IMR-90 (cell line): Measurements from ENCODE around the gene ABHD10. TPM values are rescaled to one million over a fixed set of nuclear protein-coding genes. Genes with fewer than 3 reads are reported as not detected.
A peak's percentile ranks its signal among the peaks of the same experiment; 100 is the strongest.

Source experiments
- ATAC-seq: fragments of 200-7000 bp; cut with Tn5 transposase; 2 replicates; pipeline ENCODE4 v1.9.1; 2020; ENCODE audit warnings: low read depth, mild to moderate bottlenecking, moderate library complexity
- BruUV-seq: library from RNA; stranded (reverse); fragments of 400-500 nt; replicated peaks from 2 replicates; lab custom pipeline; 2021; lab: Mats Ljungman, UMichigan
- CTCF ChIA-PET: fragments of 300-600 bp; formaldehyde crosslinking; extraction: SDS; loops from one replicate; lab custom pipeline; 2021; ENCODE audit warnings: antibody characterized with exemption; lab: Yijun Ruan, JAX
- POLR2A ChIA-PET: fragments of 300-600 bp; sonication (Branson Sonifier 250); formaldehyde crosslinking; loops from one replicate; lab custom pipeline; 2022; ENCODE audit warnings: antibody characterized with exemption; ENCODE audit not compliant: unreplicated experiment; lab: Charles Lee
- DNase-seq: peaks from one replicate; pipeline ENCODE4 v3.0.0; 2013
- H2AFZ ChIP-seq: replicated peaks from 2 replicates; pipeline ENCODE3; 2013; ENCODE audit warnings: low read length, mild to moderate bottlenecking; ENCODE audit not compliant: poor library complexity
- H2AK5ac ChIP-seq: 2 replicates; pipeline ENCODE4 v1.6.1; 2013; ENCODE audit warnings: low read depth, low read length, inconsistent platforms
- H2AK9ac ChIP-seq: replicated peaks from 2 replicates; pipeline ENCODE3; 2013; ENCODE audit warnings: mild to moderate bottlenecking, low read depth, low read length, moderate library complexity; ENCODE audit not compliant: poor library complexity
- H2BK120ac ChIP-seq: 2 replicates; pipeline ENCODE4 v1.6.1; 2013; ENCODE audit warnings: low read depth, low read length, inconsistent platforms
- H2BK15ac ChIP-seq: 3 replicates; pipeline ENCODE4 v1.6.1; 2013; ENCODE audit warnings: low read depth, low read length, inconsistent platforms
- H2BK20ac ChIP-seq: 2 replicates; pipeline ENCODE4 v1.6.1; 2013; ENCODE audit warnings: low read depth, mild to moderate bottlenecking, inconsistent platforms, low read length, moderate library complexity
- H2BK5ac ChIP-seq: 2 replicates; pipeline ENCODE4 v1.6.1; 2013; ENCODE audit warnings: mild to moderate bottlenecking, low read depth, low read length, inconsistent platforms; ENCODE audit not compliant: poor library complexity, severe bottlenecking
- H3K14ac ChIP-seq: replicated peaks from 2 replicates; pipeline ENCODE4 v1.6.1; 2013; ENCODE audit warnings: low read depth, low read length, inconsistent platforms
- H3K18ac ChIP-seq: 2 replicates; pipeline ENCODE4 v1.6.1; 2013; ENCODE audit warnings: low read depth, low read length, control low read depth
- H3K23ac ChIP-seq: 2 replicates; pipeline ENCODE4 v1.6.1; 2013; ENCODE audit warnings: low read depth, low read length, inconsistent platforms
- H3K27ac ChIP-seq: 2 replicates; pipeline ENCODE4 v1.5.1; 2013; ENCODE audit warnings: mild to moderate bottlenecking, control low read depth, low read length; ENCODE audit not compliant: insufficient read depth
- H3K27me3 ChIP-seq: 2 replicates; pipeline ENCODE4 v1.6.1; 2013; ENCODE audit warnings: low read length; ENCODE audit not compliant: control insufficient read depth, insufficient read depth
- H3K36me3 ChIP-seq: 2 replicates; pipeline ENCODE4 v1.6.1; 2013; ENCODE audit warnings: low read length, mixed read lengths; ENCODE audit not compliant: control insufficient read depth, insufficient read depth
- H3K4ac ChIP-seq: 2 replicates; pipeline ENCODE4 v1.6.1; 2013; ENCODE audit warnings: low read depth, low read length, inconsistent platforms
- H3K4me1 ChIP-seq: 2 replicates; pipeline ENCODE4 v1.6.1; 2013; ENCODE audit warnings: low read length, mixed read lengths; ENCODE audit not compliant: control insufficient read depth, insufficient read depth
- H3K4me2 ChIP-seq: 2 replicates; pipeline ENCODE4 v1.6.1; 2013; ENCODE audit warnings: low read depth, mild to moderate bottlenecking, control low read depth, low read length, moderate library complexity
- H3K4me3 ChIP-seq: 2 replicates; pipeline ENCODE4 v1.5.1; 2013; ENCODE audit warnings: low read depth, mild to moderate bottlenecking, control low read depth, low read length, moderate library complexity; ENCODE audit not compliant: insufficient read depth
- H3K56ac ChIP-seq: 2 replicates; pipeline ENCODE4 v1.6.1; 2013; ENCODE audit warnings: low read length, inconsistent platforms; ENCODE audit not compliant: insufficient read depth; ENCODE audit errors: extremely low read depth
- H3K79me1 ChIP-seq, 2 experiments: 2 replicates each; pipeline ENCODE4 v1.6.1; 2013; ENCODE audit warnings: low read length in 2 of 2, inconsistent platforms in 1 of 2, low read depth in 1 of 2
- H3K9ac ChIP-seq: 2 replicates; pipeline ENCODE4 v1.6.1; 2013; ENCODE audit warnings: low read depth, low read length, control low read depth
- H3K9me1 ChIP-seq: 2 replicates; pipeline ENCODE4 v1.6.1; 2013; ENCODE audit warnings: low read length, inconsistent platforms; ENCODE audit not compliant: insufficient read depth
- H3K9me3 ChIP-seq: 2 replicates; pipeline ENCODE4 v1.6.1; 2013; ENCODE audit warnings: low read length; ENCODE audit not compliant: control insufficient read depth, insufficient read depth
- H4K20me1 ChIP-seq: 2 replicates; pipeline ENCODE4 v1.6.1; 2013; ENCODE audit warnings: low read length, inconsistent platforms; ENCODE audit not compliant: insufficient read depth
- H4K5ac ChIP-seq: 2 replicates; pipeline ENCODE4 v1.6.1; 2013; ENCODE audit warnings: mild to moderate bottlenecking, low read depth, low read length, control low read depth
- H4K8ac ChIP-seq, 2 experiments: 2 replicates each; pipeline ENCODE4 v1.6.1; 2013; ENCODE audit warnings: low read depth in 2 of 2, low read length in 2 of 2, control low read depth in 1 of 2, inconsistent platforms in 1 of 2
- H4K91ac ChIP-seq: 2 replicates; pipeline ENCODE4 v1.6.1; 2013; ENCODE audit warnings: low read depth, low read length, inconsistent platforms; ENCODE audit not compliant: insufficient read depth
- BHLHE40 ChIP-seq: fragments of 150-350 bp; IDR thresholded peaks from 2 replicates; pipeline ENCODE4 v1.6.1; 2016; ENCODE audit warnings: mild to moderate bottlenecking, low read depth, low read length
- CEBPB ChIP-seq: IDR thresholded peaks from 2 replicates; pipeline ENCODE4 v1.6.1; 2012; ENCODE audit warnings: low read depth, low read length, improper control_type of control experiment
- CHD1 ChIP-seq: IDR thresholded peaks from 2 replicates; pipeline ENCODE4 v1.6.1; 2012; ENCODE audit warnings: low read depth, low read length, improper control_type of control experiment
- FOS ChIP-seq: fragments of 150-350 bp; IDR thresholded peaks from 2 replicates; pipeline ENCODE4 v1.6.1; 2016; ENCODE audit warnings: low read depth, low read length
- MAFK ChIP-seq: IDR thresholded peaks from 2 replicates; pipeline ENCODE4 v1.6.1; 2012; ENCODE audit warnings: low read depth, low read length, improper control_type of control experiment
- MAZ ChIP-seq: IDR thresholded peaks from 2 replicates; pipeline ENCODE4 v1.6.1; 2012; ENCODE audit warnings: low read depth, mild to moderate bottlenecking, low read length, improper control_type of control experiment, moderate library complexity, borderline replicate concordance
- MXI1 ChIP-seq: IDR thresholded peaks from 2 replicates; pipeline ENCODE4 v1.6.1; 2012; ENCODE audit warnings: low read depth, mild to moderate bottlenecking, low read length, moderate library complexity, borderline replicate concordance
- NFE2L2 ChIP-seq: fragments of 150-350 bp; IDR thresholded peaks from 2 replicates; pipeline ENCODE4 v1.6.1; 2016; ENCODE audit warnings: low read depth, mild to moderate bottlenecking, low read length
- RAD21 ChIP-seq: IDR thresholded peaks from 2 replicates; pipeline ENCODE4 v1.6.1; 2012; ENCODE audit warnings: low read length, improper control_type of control experiment
- RCOR1 ChIP-seq: IDR thresholded peaks from 2 replicates; pipeline ENCODE4 v1.6.1; 2012; ENCODE audit warnings: mild to moderate bottlenecking, low read length, improper control_type of control experiment; ENCODE audit not compliant: insufficient replicate concordance
- RFX5 ChIP-seq: IDR thresholded peaks from 2 replicates; pipeline ENCODE4 v1.8.0; 2012; ENCODE audit warnings: low read depth, mild to moderate bottlenecking, low read length, moderate library complexity
- SMC3 ChIP-seq: fragments of 150-350 bp; IDR thresholded peaks from 2 replicates; pipeline ENCODE4 v1.6.1; 2016; ENCODE audit warnings: low read depth, mild to moderate bottlenecking, antibody characterized with exemption, low read length, moderate library complexity
- WGBS, 2 experiments: methylation state at CpG; one replicate each; pipeline versions ENCODE4 v1.1.5 to v1.1.7; 2013; ENCODE audit warnings: missing lambda C conversion rate in 2 of 2; ENCODE audit not compliant: insufficient read length in 1 of 2; ENCODE audit errors: extremely low coverage in 2 of 2; 5-methylcytosine and 5-hydroxymethylcytosine counted together
- dilution Hi-C: fragments of 300-500 bp; cut with HindIII; formaldehyde crosslinking; loops from one replicate; pipeline ENCODE4 v1.14.3; 2018; ENCODE audit warnings: low sequenced_read_pairs; ENCODE audit not compliant: unreplicated experiment
- in situ Hi-C: fragments of 300-500 bp; cut with MboI; formaldehyde crosslinking; loops from 3 replicates; pipeline ENCODE4 v1.14.3; 2019; ENCODE audit warnings: low sequenced_read_pairs, inconsistent platforms, mixed read lengths
- intact Hi-C: fragments of 100-400 bp; cut with micrococcal nuclease; formaldehyde crosslinking; loops from 2 replicates; pipeline ENCODE4 v1.10.0; 2022
- polyA plus RNA-seq, 3 experiments: library from polyadenylated mRNA; depleted of rRNA; stranded (reverse); fragments of >200 nt; gene quantifications; 2 replicates each; pipeline ENCODE4 v1.2.3, GENCODE V29; 2012; ENCODE audit warnings: low replicate concordance in 1 of 3
- total RNA-seq: library from RNA; depleted of rRNA; stranded (reverse); fragments of >200 nt; gene quantifications from 2 replicates; pipeline ENCODE4 v1.2.3, GENCODE V29; 2012
- TF ChIP-seq, protein P1 (sequence below): conservative IDR thresholded peaks from 2 replicates; pipeline ENCODE4 v1.5.1; 2012; ENCODE audit warnings: mild to moderate bottlenecking, low read depth, low read length, improper control_type of control experiment
- TF ChIP-seq, protein P2 (sequence below): fragments of 150-350 bp; IDR thresholded peaks from 2 replicates; pipeline ENCODE4 v1.6.1; 2016; ENCODE audit warnings: low read depth, mild to moderate bottlenecking, low read length, moderate library complexity, borderline replicate concordance

The ABHD10 gene
- total and polyA plus RNA-seq, 2 of the 4 experiments (the other 2 are of a cell fraction): 24.7 to 57.2 TPM

DNA sequence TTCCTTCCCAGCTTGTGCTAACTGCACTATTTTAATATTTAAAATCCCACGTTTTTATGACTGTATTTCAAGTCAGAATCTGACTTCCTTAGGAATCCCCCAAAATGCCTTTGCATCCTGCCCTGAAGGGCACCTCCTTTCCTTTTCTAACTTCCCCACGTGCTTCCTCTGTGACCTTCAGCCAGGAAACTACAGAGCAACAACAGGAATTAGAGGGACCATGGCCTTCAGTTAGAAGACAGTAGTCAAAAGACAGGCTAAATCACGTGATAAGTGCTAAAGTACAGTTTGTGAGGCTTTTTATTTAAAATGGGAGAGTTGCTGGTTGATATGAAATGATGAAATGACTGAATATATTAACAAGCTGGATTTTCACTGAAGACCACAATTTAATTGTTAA lies 11.8 kb upstream of the ABHD10 start:
- Histone ChIP-seq H3K27ac (no peak overlapping the region), H2AK9ac (no peak overlapping the region), H3K4me2 (no peak overlapping the region), H4K20me1 (no peaks in the 10 kb centered on the region), H4K5ac (peak overlapping the region; percentile 42; the same call in 1 of the 2 replicates), H3K18ac (peak overlapping the region; percentile 3; the same call in 1 of the 2 replicates), H4K91ac (peak overlapping the region; percentile 57), H2BK15ac (peak overlapping the region; percentile 34; the same call in 1 of the 3 replicates), H3K23ac (no peak overlapping the region), H4K8ac (peak overlapping the region in 1 of 2 experiments; percentile 37; a peak in 1 of 4 replicates), H2BK20ac (peak overlapping the region; percentile 27; the same call in 1 of the 2 replicates), H2AFZ (no peak overlapping the region), H3K9me1 (peaks cover 2% of the 10 kb centered on the region; the same call in 1 of the 2 replicates), H3K79me1 (no peaks in the 10 kb centered on the region), H2BK5ac (no peak overlapping the region), H2AK5ac (peak overlapping the region; percentile 22), H3K56ac (no peak overlapping the region), H3K4ac (peak overlapping the region; percentile 34; the same call in 1 of the 2 replicates), H3K4me1 (peaks cover 1% of the 10 kb centered on the region; the same call in 1 of the 2 replicates), H3K9ac (no peak overlapping the region), H2BK120ac (peak overlapping the region; percentile 59; the same call in 1 of the 2 replicates), H3K9me3 (no peaks in the 10 kb centered on the region), H3K36me3 (peaks cover 1% of the 10 kb centered on the region), H3K4me3 (no peak overlapping the region), H3K27me3 (no peaks in the 10 kb centered on the region), H3K14ac (peak overlapping the region; percentile 10)
- ATAC-seq (no peak), DNase-seq (no peak)
- dilution Hi-C loops (loop anchor here (25.0 kb wide), 1 partner anchor 255 kb away; no protein-coding TSS in a partner anchor), intact Hi-C loops (loop anchor here (1.0 to 10.0 kb wide), 5 partner anchors 72 to 392 kb away; no protein-coding TSS in a partner anchor), in situ Hi-C loops (loop anchor here (25.0 kb wide), 1 partner anchor 380 kb away; the partner anchor contains the start of gene ZBED2)
- ChIA-PET CTCF (interaction anchor here (0.7 to 2.9 kb wide), 8 partner anchors 22 to 251 kb away, joined by 3 to 28 read pairs (median 4); no protein-coding TSS in a partner anchor), POLR2A (interaction anchor here (0.7 kb wide), 1 partner anchor 238 kb away, joined by 3 read pairs; no protein-coding TSS in a partner anchor)
- no CpG with 5 or more reads among the region's 3 CpGs for WGBS, 2 experiments
- TF ChIP-seq SMC3 (no peak), NFE2L2 (no peak), MAZ (no peak), RAD21 (no peak), MXI1 (no peak), MAFK (no peak), RCOR1 (no peak), CHD1 (no peak), CEBPB (no peak), RFX5 (no peak), BHLHE40 (no peak), FOS (no peak)
- TF ChIP-seq, protein P1, sequence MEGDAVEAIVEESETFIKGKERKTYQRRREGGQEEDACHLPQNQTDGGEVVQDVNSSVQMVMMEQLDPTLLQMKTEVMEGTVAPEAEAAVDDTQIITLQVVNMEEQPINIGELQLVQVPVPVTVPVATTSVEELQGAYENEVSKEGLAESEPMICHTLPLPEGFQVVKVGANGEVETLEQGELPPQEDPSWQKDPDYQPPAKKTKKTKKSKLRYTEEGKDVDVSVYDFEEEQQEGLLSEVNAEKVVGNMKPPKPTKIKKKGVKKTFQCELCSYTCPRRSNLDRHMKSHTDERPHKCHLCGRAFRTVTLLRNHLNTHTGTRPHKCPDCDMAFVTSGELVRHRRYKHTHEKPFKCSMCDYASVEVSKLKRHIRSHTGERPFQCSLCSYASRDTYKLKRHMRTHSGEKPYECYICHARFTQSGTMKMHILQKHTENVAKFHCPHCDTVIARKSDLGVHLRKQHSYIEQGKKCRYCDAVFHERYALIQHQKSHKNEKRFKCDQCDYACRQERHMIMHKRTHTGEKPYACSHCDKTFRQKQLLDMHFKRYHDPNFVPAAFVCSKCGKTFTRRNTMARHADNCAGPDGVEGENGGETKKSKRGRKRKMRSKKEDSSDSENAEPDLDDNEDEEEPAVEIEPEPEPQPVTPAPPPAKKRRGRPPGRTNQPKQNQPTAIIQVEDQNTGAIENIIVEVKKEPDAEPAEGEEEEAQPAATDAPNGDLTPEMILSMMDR: no peak
- TF ChIP-seq, protein P2, sequence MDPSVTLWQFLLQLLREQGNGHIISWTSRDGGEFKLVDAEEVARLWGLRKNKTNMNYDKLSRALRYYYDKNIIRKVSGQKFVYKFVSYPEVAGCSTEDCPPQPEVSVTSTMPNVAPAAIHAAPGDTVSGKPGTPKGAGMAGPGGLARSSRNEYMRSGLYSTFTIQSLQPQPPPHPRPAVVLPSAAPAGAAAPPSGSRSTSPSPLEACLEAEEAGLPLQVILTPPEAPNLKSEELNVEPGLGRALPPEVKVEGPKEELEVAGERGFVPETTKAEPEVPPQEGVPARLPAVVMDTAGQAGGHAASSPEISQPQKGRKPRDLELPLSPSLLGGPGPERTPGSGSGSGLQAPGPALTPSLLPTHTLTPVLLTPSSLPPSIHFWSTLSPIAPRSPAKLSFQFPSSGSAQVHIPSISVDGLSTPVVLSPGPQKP: no peak
- no TSS peak for BruUV-seq
